ENCODE measurements around the gene CACNA2D1. TPM values are rescaled to one million over a fixed set of nuclear protein-coding genes. Genes with fewer than 3 reads are reported as not detected.

Gene CACNA2D1
- total RNA-seq, 1 donor = 63.5 TPM

- DNase-seq (ENCODE audit: low read depth) = no peak
- H3K4me3 ChIP-seq (ENCODE audit: low read depth, low read length) = no peak overlapping the region
- TF ChIP-seq, protein P1, sequence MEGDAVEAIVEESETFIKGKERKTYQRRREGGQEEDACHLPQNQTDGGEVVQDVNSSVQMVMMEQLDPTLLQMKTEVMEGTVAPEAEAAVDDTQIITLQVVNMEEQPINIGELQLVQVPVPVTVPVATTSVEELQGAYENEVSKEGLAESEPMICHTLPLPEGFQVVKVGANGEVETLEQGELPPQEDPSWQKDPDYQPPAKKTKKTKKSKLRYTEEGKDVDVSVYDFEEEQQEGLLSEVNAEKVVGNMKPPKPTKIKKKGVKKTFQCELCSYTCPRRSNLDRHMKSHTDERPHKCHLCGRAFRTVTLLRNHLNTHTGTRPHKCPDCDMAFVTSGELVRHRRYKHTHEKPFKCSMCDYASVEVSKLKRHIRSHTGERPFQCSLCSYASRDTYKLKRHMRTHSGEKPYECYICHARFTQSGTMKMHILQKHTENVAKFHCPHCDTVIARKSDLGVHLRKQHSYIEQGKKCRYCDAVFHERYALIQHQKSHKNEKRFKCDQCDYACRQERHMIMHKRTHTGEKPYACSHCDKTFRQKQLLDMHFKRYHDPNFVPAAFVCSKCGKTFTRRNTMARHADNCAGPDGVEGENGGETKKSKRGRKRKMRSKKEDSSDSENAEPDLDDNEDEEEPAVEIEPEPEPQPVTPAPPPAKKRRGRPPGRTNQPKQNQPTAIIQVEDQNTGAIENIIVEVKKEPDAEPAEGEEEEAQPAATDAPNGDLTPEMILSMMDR (IDR thresholded peaks at IDR 0.05; ENCODE audit: insufficient read depth, low read depth, low read length) = no peak
Observed at GRCh38 chr7:82071468-82071867, 372.1 kb downstream of the CACNA2D1 start.

DNA sequence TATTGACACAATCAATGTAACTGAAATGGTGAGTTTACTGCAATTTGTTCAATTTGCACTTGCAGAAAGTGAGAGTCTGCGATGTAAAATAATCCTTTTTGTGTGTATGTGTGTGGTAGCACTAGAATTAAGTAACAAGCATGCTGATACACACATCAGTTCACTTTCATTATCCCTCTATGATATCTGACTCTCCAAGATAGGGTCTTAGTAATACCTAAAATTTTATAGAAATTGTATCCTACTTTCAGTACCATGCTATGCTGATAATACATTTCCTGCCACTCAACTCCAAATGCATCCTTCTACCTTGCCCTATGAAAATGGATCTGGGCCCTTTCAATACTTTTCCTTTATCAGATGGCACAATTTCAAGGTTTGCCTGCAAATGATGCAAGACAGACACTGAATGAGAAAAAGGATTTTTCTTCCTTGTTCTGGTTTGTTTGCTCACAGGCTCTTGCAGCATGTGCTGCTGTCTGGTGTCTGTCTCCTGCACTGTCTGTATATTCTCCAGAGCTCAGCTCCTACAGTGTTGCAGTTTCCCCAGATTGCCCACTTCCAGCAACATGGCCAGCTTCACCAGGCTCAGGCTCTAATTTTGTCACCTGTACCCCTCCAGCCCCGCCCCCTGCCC lies 375.8 kb downstream of the CACNA2D1 start:
- no peak overlapping the region for H3K4me3 ChIP-seq (ENCODE audit: low read depth, low read length)
- TF ChIP-seq, protein P1 (IDR thresholded peaks at IDR 0.05; ENCODE audit: insufficient read depth, low read depth, low read length) = no peak
- DNase-seq (ENCODE audit: low read depth) = no peak

DNA sequence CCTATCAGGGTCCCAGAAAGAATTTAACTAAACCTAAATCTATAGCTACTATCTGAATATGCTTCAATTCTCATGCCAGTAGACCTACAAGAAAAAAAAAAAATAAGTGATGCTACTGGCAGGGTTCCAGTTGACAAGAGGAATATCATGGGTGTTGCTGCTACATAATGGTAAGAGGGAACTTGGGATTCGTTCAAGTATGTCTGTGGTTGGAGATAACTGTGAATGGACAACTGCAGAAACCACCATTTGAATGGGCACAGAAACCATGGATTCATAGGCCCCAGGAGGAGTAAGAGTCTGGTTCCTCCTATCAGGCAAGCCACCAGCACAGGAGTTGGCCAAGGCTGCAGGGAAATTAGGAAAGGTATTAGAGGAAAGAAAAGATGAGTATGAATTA lies 386.1 kb downstream of the CACNA2D1 start:
- DNase-seq (ENCODE audit: low read depth) = no peak
- TF ChIP-seq, protein P1 (IDR thresholded peaks at IDR 0.05; ENCODE audit: insufficient read depth, low read depth, low read length) = no peak
- no peak overlapping the region for H3K4me3 ChIP-seq (ENCODE audit: low read depth, low read length)

DNA sequence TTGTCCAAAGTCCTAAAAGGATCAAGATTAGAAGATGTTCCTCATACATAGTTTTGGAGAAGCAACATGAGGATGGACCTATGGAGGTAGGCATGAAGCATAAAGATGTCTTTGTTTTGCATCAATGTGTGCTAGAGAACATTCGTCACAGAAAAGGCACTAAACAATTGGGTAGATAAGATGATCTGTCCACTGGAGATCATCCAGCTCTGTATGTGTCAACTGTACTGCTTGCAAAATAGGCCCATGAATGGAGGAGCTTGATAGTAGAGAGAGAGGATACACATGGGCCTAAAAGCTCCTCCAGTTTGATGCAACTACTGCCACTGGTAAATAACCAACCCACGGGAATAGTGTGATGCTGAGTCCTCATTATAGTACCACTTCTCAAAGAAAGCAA lies 387.3 kb downstream of the CACNA2D1 start:
- no peak for DNase-seq (ENCODE audit: low read depth)
- no peak overlapping the region for H3K4me3 ChIP-seq (ENCODE audit: low read depth, low read length)
- TF ChIP-seq, protein P1 (IDR thresholded peaks at IDR 0.05; ENCODE audit: insufficient read depth, low read depth, low read length) = no peak

- no peak overlapping the region for H3K4me3 ChIP-seq (ENCODE audit: low read depth, low read length)
- no peak for DNase-seq (ENCODE audit: low read depth)
- TF ChIP-seq, protein P1 (IDR thresholded peaks at IDR 0.05; ENCODE audit: insufficient read depth, low read depth, low read length) = no peak
Observed at GRCh38 chr7:82054544-82054943, 389.0 kb downstream of the CACNA2D1 start.

- no peak for DNase-seq (ENCODE audit: low read depth)
- H3K4me3 ChIP-seq (ENCODE audit: low read depth, low read length) = no peak overlapping the region
- TF ChIP-seq, protein P1 (IDR thresholded peaks at IDR 0.05; ENCODE audit: insufficient read depth, low read depth, low read length) = no peak
Observed at GRCh38 chr7:82053453-82054032, 390.0 kb downstream of the CACNA2D1 start.

Measured in fibroblast of villous mesenchyme (primary cell).